Left ventricle myocardium inferior (tissue), 1 donor: ENCODE results near the gene WNT3A. TPM values are rescaled to one million over a fixed set of nuclear protein-coding genes. Genes with fewer than 3 reads are reported as not detected.

Source experiments
- DNase-seq: peaks from one replicate; pipeline ENCODE4 v3.0.0-alpha.2; 2020
- H3K27ac ChIP-seq: fragments of 200-600 bp; replicated peaks from 2 replicates; pipeline ENCODE4 v1.8.0; 2021
- H3K27me3 ChIP-seq: fragments of 200-600 bp; 2 replicates; pipeline ENCODE4 v1.8.0; 2021; ENCODE audit warnings: low read depth
- H3K36me3 ChIP-seq: fragments of 200-600 bp; 2 replicates; pipeline ENCODE4 v1.8.0; 2021
- H3K4me1 ChIP-seq: fragments of 200-600 bp; 2 replicates; pipeline ENCODE4 v1.8.0; 2021
- H3K4me3 ChIP-seq: fragments of 200-600 bp; 2 replicates; pipeline ENCODE4 v1.8.0; 2021; ENCODE audit warnings: mild to moderate bottlenecking, moderate library complexity
- H3K9me3 ChIP-seq: fragments of 200-600 bp; replicated peaks from 2 replicates; pipeline ENCODE4 v1.8.0; 2021
- intact Hi-C: fragments of 100-400 bp; cut with micrococcal nuclease; formaldehyde crosslinking; loops from one replicate; pipeline ENCODE4 v1.11.0; 2022
- total RNA-seq: library from RNA; stranded (reverse); fragmentation: NEBNext Ultra II Directional; extraction: Animal tissue kit (Norgen Biotek cat#: 25700); gene quantifications from one replicate; pipeline ENCODE4 v1.2.1, GENCODE V29; 2021
- TF ChIP-seq, protein P1 (sequence below): fragments of 200-600 bp; IDR thresholded peaks from 2 replicates; pipeline ENCODE4 v1.8.0; 2021; ENCODE audit warnings: antibody characterized with exemption, mild to moderate bottlenecking, borderline replicate concordance
- donor health status: DM: no; HTN: yes; CAD: no; lungs with severe emphysema.

WNT3A gene
- total RNA-seq, 1 donor from 2014 or later = not detected

DNA sequence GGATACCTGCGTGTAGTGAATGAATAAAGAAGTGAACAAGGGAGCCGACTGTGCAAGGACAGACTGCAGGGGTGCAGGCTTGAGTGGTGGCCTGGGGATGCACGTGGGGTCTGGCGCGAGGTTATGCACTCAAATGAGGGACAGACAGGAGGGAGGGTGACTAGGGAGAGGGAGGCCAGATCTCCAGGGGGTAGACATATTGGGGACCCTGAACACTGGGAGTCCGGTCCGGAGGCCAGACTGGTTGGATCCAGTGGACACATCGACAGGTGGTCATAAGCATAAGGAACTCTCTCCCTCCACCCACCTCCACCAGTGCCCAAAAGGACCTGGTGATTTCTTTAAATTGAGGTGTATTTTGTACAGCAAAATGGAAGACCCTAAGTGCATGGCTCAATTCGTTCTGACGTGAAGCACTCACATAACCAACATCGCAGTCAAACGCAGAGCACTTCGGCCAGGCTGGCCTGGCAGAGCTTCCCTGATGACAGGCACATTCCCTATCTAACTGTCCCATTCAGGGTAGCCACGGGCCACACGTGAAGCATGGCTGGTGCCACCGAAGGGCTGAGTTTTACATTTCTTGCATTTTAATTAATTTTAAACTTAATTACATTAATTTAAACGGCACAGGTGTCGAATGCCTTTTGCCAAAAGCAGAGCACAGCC, 14.0 kb downstream of the WNT3A start:
- intact Hi-C loops = no loop called here
- TF ChIP-seq, protein P1, sequence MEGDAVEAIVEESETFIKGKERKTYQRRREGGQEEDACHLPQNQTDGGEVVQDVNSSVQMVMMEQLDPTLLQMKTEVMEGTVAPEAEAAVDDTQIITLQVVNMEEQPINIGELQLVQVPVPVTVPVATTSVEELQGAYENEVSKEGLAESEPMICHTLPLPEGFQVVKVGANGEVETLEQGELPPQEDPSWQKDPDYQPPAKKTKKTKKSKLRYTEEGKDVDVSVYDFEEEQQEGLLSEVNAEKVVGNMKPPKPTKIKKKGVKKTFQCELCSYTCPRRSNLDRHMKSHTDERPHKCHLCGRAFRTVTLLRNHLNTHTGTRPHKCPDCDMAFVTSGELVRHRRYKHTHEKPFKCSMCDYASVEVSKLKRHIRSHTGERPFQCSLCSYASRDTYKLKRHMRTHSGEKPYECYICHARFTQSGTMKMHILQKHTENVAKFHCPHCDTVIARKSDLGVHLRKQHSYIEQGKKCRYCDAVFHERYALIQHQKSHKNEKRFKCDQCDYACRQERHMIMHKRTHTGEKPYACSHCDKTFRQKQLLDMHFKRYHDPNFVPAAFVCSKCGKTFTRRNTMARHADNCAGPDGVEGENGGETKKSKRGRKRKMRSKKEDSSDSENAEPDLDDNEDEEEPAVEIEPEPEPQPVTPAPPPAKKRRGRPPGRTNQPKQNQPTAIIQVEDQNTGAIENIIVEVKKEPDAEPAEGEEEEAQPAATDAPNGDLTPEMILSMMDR = no peak
- Histone ChIP-seq H3K4me1 (no peaks in the 10 kb centered on the region), H3K36me3 (no peaks in the 10 kb centered on the region), H3K27ac (no peak overlapping the region), H3K4me3 (no peak overlapping the region), H3K27me3 (peaks cover 20% of the 10 kb centered on the region), H3K9me3 (peaks cover 11% of the 10 kb centered on the region)
- no peak for DNase-seq

GRCh38 chr1:228021355-228022030, 14.7 kb downstream of the WNT3A start:
- DNase-seq = no peak
- H3K4me1 ChIP-seq = no peaks in the 10 kb centered on the region
- peaks cover 14% of the 10 kb centered on the region for H3K27me3 ChIP-seq
- TF ChIP-seq, protein P1 = no peak
- no peak overlapping the region for H3K4me3 ChIP-seq
- H3K27ac ChIP-seq = no peak overlapping the region
- no peaks in the 10 kb centered on the region for H3K36me3 ChIP-seq
- H3K9me3 ChIP-seq = peaks cover 11% of the 10 kb centered on the region
- intact Hi-C loops = no loop called here

DNA sequence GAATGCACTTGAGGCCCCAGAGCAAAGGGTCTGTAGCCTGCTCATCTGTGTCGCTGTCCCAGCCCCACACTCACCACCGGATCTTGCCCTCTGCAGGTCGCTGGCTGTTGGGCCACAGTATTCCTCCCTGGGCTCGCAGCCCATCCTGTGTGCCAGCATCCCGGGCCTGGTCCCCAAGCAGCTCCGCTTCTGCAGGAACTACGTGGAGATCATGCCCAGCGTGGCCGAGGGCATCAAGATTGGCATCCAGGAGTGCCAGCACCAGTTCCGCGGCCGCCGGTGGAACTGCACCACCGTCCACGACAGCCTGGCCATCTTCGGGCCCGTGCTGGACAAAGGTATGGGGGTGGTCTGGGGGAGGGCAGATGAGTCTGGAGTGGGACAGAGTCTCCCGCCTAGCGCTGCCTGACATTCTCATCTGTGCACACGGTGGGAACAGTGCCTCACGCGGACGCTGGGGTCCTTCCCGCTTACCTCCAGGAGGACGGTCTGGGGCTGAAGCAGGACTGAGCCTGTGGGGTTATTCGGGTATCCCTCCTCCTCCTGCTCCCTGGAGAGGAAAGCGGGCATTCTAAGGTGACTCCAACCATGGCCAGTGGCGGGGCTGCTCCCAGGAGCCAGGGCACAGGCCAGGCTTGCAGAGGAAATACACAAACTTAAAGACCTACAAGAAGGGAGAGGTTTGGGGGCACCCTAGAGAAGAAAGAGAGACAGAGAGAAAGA, 15.9 kb downstream of the WNT3A start:
- Histone ChIP-seq H3K9me3 (peaks cover 11% of the 10 kb centered on the region), H3K27ac (no peak overlapping the region), H3K36me3 (no peaks in the 10 kb centered on the region), H3K4me1 (no peaks in the 10 kb centered on the region), H3K4me3 (no peak overlapping the region), H3K27me3 (peaks cover 12% of the 10 kb centered on the region)
- intact Hi-C loops = no loop called here
- TF ChIP-seq, protein P1 = no peak
- no peak for DNase-seq

GRCh38 chr1:228023294-228023639, 16.5 kb downstream of the WNT3A start:
- Histone ChIP-seq H3K27me3 (peaks cover 14% of the 10 kb centered on the region), H3K4me1 (no peaks in the 10 kb centered on the region), H3K9me3 (peaks cover 11% of the 10 kb centered on the region), H3K36me3 (no peaks in the 10 kb centered on the region), H3K4me3 (no peak overlapping the region), H3K27ac (no peak overlapping the region)
- DNase-seq = no peak
- TF ChIP-seq, protein P1 = no peak
- intact Hi-C loops = no loop called here

DNA sequence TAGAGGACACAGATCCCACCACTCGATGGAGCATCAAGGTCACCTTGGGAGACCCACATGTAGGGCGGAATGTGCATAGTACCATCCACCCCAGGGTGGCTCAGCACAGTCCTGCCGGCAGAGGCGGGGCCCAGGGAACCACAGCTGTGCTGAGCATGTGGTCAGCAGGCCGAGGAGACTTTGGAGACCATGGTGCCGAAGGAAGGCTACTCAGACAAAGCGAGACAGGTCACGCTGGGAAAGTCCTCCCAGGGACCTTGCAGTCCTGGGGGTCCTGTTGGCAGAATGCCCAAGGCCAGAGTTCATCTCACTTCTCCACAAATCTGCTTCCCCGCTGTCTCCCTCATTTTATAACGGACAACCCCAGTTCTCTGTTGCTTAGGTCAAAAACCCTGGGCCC, 22.5 kb downstream of the WNT3A start:
- Histone ChIP-seq H3K9me3 (peaks cover 27% of the 10 kb centered on the region), H3K27me3 (peaks cover 45% of the 10 kb centered on the region), H3K4me3 (no peak overlapping the region), H3K4me1 (no peaks in the 10 kb centered on the region), H3K36me3 (no peaks in the 10 kb centered on the region), H3K27ac (no peak overlapping the region)
- no peak for DNase-seq
- intact Hi-C loops = no loop called here
- TF ChIP-seq, protein P1 = no peak
